ENCODE measurements around the gene ARHGDIB. TPM values are rescaled to one million over a fixed set of nuclear protein-coding genes. Genes with fewer than 3 reads are reported as not detected.
A peak's percentile ranks its signal among the peaks of the same experiment; 100 is the strongest.

The ARHGDIB gene
- 217 TPM for total RNA-seq (ENCODE audit: unreplicated experiment)
- long read RNA-seq, transcript ARHGDIB-201 (6 exons, 1,256 nt), result major isoform, 156 of 170 reads
- long read RNA-seq, partial matches to known transcripts, result 5 of 170 reads
- long read RNA-seq, other reads (novel, unspliced or antisense), result 6 of 170 reads

- TF ChIP-seq CTCF (IDR thresholded peaks at IDR 0.05; ENCODE audit: unreplicated experiment), result no peak
- Mint-ChIP-seq H3K27me3 (ENCODE audit: unreplicated experiment) (peaks cover 1% of the 10 kb centered on the region), H3K4me3 (ENCODE audit: unreplicated experiment) (peak within 1 kb of the TSS; percentile 91), H3K36me3 (ENCODE audit: low read depth, unreplicated experiment) (peaks cover 4% of the 10 kb centered on the region), H3K9me3 (ENCODE audit: unreplicated experiment) (no peaks in the 10 kb centered on the region), H3K4me1 (ENCODE audit: unreplicated experiment) (peaks cover 27% of the 10 kb centered on the region), H3K27ac (ENCODE audit: unreplicated experiment) (peak within 1 kb of the TSS; percentile 98)
- DNase-seq (ENCODE audit: low spot score), result no peak
Observed at GRCh38 chr12:14961466-14962152, at the start of gene ARHGDIB. Gene ARHGDIB, minus strand, starts transcription at chr12:14961601. Its CDS starts 10,889 bp downstream, at chr12:14950712.

GRCh38 chr12:15011162-15011561, 49.8 kb upstream of the ARHGDIB start:
- H3K4me1 Mint-ChIP-seq (ENCODE audit: unreplicated experiment), result no peaks in the 10 kb centered on the region
- DNase-seq (ENCODE audit: low spot score), result no peak
- no peak overlapping the region for H3K27ac Mint-ChIP-seq (ENCODE audit: unreplicated experiment)
- H3K27me3 Mint-ChIP-seq (ENCODE audit: unreplicated experiment), result no peaks in the 10 kb centered on the region
- no peaks in the 10 kb centered on the region for H3K9me3 Mint-ChIP-seq (ENCODE audit: unreplicated experiment)
- TF ChIP-seq CTCF (IDR thresholded peaks at IDR 0.05; ENCODE audit: unreplicated experiment), result no peak
- H3K4me3 Mint-ChIP-seq (ENCODE audit: unreplicated experiment), result no peak overlapping the region
- H3K36me3 Mint-ChIP-seq (ENCODE audit: low read depth, unreplicated experiment), result no peaks in the 10 kb centered on the region

- Mint-ChIP-seq H3K4me3 (ENCODE audit: unreplicated experiment) (no peak overlapping the region), H3K9me3 (ENCODE audit: unreplicated experiment) (no peaks in the 10 kb centered on the region), H3K27me3 (ENCODE audit: unreplicated experiment) (no peaks in the 10 kb centered on the region), H3K27ac (ENCODE audit: unreplicated experiment) (no peak overlapping the region), H3K36me3 (ENCODE audit: low read depth, unreplicated experiment) (no peaks in the 10 kb centered on the region), H3K4me1 (ENCODE audit: unreplicated experiment) (peaks cover 4% of the 10 kb centered on the region)
- DNase-seq (ENCODE audit: low spot score), result no peak
- TF ChIP-seq CTCF (IDR thresholded peaks at IDR 0.05; ENCODE audit: unreplicated experiment), result no peak
Observed at GRCh38 chr12:15007551-15007950, 46.1 kb upstream of the ARHGDIB start.

- H3K4me3 Mint-ChIP-seq (ENCODE audit: unreplicated experiment), result no peak overlapping the region
- no peak overlapping the region for H3K27ac Mint-ChIP-seq (ENCODE audit: unreplicated experiment)
- TF ChIP-seq CTCF (IDR thresholded peaks at IDR 0.05; ENCODE audit: unreplicated experiment), result no peak
- no peak for DNase-seq (ENCODE audit: low spot score)
- H3K27me3 Mint-ChIP-seq (ENCODE audit: unreplicated experiment), result no peaks in the 10 kb centered on the region
- H3K36me3 Mint-ChIP-seq (ENCODE audit: low read depth, unreplicated experiment), result no peaks in the 10 kb centered on the region
- no peaks in the 10 kb centered on the region for H3K9me3 Mint-ChIP-seq (ENCODE audit: unreplicated experiment)
- peaks cover 14% of the 10 kb centered on the region for H3K4me1 Mint-ChIP-seq (ENCODE audit: unreplicated experiment)
Observed at GRCh38 chr12:15005064-15005463, 43.7 kb upstream of the ARHGDIB start.

- no peak for TF ChIP-seq CTCF (IDR thresholded peaks at IDR 0.05; ENCODE audit: unreplicated experiment)
- no peaks in the 10 kb centered on the region for H3K27me3 Mint-ChIP-seq (ENCODE audit: unreplicated experiment)
- no peak for DNase-seq (ENCODE audit: low spot score)
- H3K4me1 Mint-ChIP-seq (ENCODE audit: unreplicated experiment), result peaks cover 14% of the 10 kb centered on the region
- H3K27ac Mint-ChIP-seq (ENCODE audit: unreplicated experiment), result no peak overlapping the region
- no peaks in the 10 kb centered on the region for H3K9me3 Mint-ChIP-seq (ENCODE audit: unreplicated experiment)
- H3K4me3 Mint-ChIP-seq (ENCODE audit: unreplicated experiment), result no peak overlapping the region
- no peaks in the 10 kb centered on the region for H3K36me3 Mint-ChIP-seq (ENCODE audit: low read depth, unreplicated experiment)
Observed at GRCh38 chr12:15004421-15004820, 43.0 kb upstream of the ARHGDIB start.

Data from endothelial cell (in vitro differentiated cells).